Aorta (tissue), 5 donors: ENCODE data around the gene CRYBA4. TPM values are rescaled to one million over a fixed set of nuclear protein-coding genes. Genes with fewer than 3 reads are reported as not detected.
A peak's percentile ranks its signal among the peaks of the same experiment; 100 is the strongest.

ENCODE experiments used
- ATAC-seq: fragments of 200-7000 bp; cut with Tn5 transposase; one replicate; pipeline ENCODE4 v1.9.1; 2022; ENCODE audit warnings: moderate library complexity; ENCODE audit not compliant: low FRiP score
- DNase-seq, 2 donors: peaks; one replicate each; pipeline ENCODE4 v3.0.0-alpha.2; 2020
- H3K27ac ChIP-seq, 2 donors: one replicate each; pipeline ENCODE4 v1.5.1; 2013; ENCODE audit warnings: low read length in 2 of 2, mild to moderate bottlenecking in 2 of 2, moderate library complexity in 2 of 2, control low read depth in 1 of 2, inconsistent platforms in 1 of 2, low read depth in 1 of 2
- H3K27me3 ChIP-seq, 2 donors: one replicate each; pipeline ENCODE4 v1.6.1; 2013; ENCODE audit warnings: control low read depth in 1 of 2, low read length in 1 of 2, mild to moderate bottlenecking in 1 of 2, moderate library complexity in 1 of 2; ENCODE audit not compliant: insufficient read depth in 2 of 2, control insufficient read depth in 1 of 2
- H3K36me3 ChIP-seq, 2 donors: one replicate each; pipeline ENCODE4 v1.6.1; 2013; ENCODE audit warnings: control low read depth in 1 of 2, low read length in 1 of 2, mild to moderate bottlenecking in 1 of 2; ENCODE audit not compliant: insufficient read depth in 2 of 2, control insufficient read depth in 1 of 2
- H3K4me1 ChIP-seq, 2 donors: one replicate each; pipeline ENCODE4 v1.6.1; 2013; ENCODE audit warnings: low read length in 2 of 2, control low read depth in 1 of 2, mild to moderate bottlenecking in 1 of 2, moderate library complexity in 1 of 2; ENCODE audit not compliant: insufficient read depth in 2 of 2, control insufficient read depth in 1 of 2
- H3K4me3 ChIP-seq, 2 donors: one replicate each; pipeline ENCODE4 v1.5.1; 2013; ENCODE audit warnings: low read length in 2 of 2, control low read depth in 1 of 2, mild to moderate bottlenecking in 1 of 2
- H3K9me3 ChIP-seq: one replicate; pipeline ENCODE4 v1.6.1; 2013; ENCODE audit warnings: mild to moderate bottlenecking, low read length; ENCODE audit not compliant: control insufficient read depth
- WGBS, 2 donors: extraction: QIAGEN DNeasy Blood & Tissue Kit; methylation state at CpG; one replicate each; pipeline ENCODE4 v1.1.7; 2013; 5-methylcytosine and 5-hydroxymethylcytosine counted together
- intact Hi-C, 2 donors: fragments of 100-400 bp; cut with DNase I; formaldehyde crosslinking; loops; one replicate each; pipeline versions ENCODE4 v1.14.2 to v1.15.0; 2022
- polyA plus RNA-seq, 2 donors: library from polyadenylated mRNA; stranded (reverse); fragments of 200-250 nt; gene quantifications; one replicate each; pipeline ENCODE4 v1.2.3, GENCODE V29; 2013
- total RNA-seq, 2 donors: library from RNA; stranded (reverse); fragmentation: NEBNext Ultra II Directional; extraction: Animal tissue kit (Norgen Biotek cat#: 25700); gene quantifications; one replicate each; pipeline ENCODE4 v1.2.1, GENCODE V29; 2021
- donor health status: healthy with polysubstance abuse.
- donor health status: Bipolar disorder and iron deficiency.
- donor health status: DM: no; HTN: no; CAD: no.
- donor health status: DM: no; HTN: no; CAD: no.
- donor health status: DM: yes; HTN: yes; CAD: no.

The CRYBA4 gene
- total and polyA plus RNA-seq, 4 donors, result not detected

GRCh38 chr22:26679003-26679629 lies 57.4 kb downstream of the CRYBA4 start:
- no peaks in the 10 kb centered on the region for H3K4me1 ChIP-seq
- peak; percentile 76 to 88 for DNase-seq
- peak; percentile 89 for ATAC-seq
- H3K4me3 ChIP-seq, result no peak overlapping the region
- WGBS, 2 donors, result 47% methylated on average over 9 of the region's 9 CpGs
- H3K27ac ChIP-seq, result no peak overlapping the region
- no peaks in the 10 kb centered on the region for H3K27me3 ChIP-seq
- intact Hi-C loops, result no loop called here
- peaks cover 1% of the 10 kb centered on the region for H3K9me3 ChIP-seq
- H3K36me3 ChIP-seq, result peaks cover 0 to 2% of the 10 kb centered on the region in 2 donors

Other genes starting within 250 kb of the CRYBA4 start
- 1 to 10 TPM; 1.5 to 2.6 TPM for gene ASPHD2, start 192.7 kb upstream of the CRYBA4 start, total RNA-seq
- under 1 TPM; 0.36 to 0.63 TPM for gene ASPHD2, start 192.7 kb upstream of the CRYBA4 start, polyA plus RNA-seq
- 10 to 100 TPM; 20.5 to 35.6 TPM for gene HPS4, start 138.2 kb upstream of the CRYBA4 start, total RNA-seq
- gene HPS4, start 138.2 kb upstream of the CRYBA4 start, polyA plus RNA-seq, result 10 to 100 TPM; 14.7 to 18.0 TPM
- gene SRRD, start 138.1 kb upstream of the CRYBA4 start, total RNA-seq, result 10 to 100 TPM; 13.0 to 18.4 TPM
- gene SRRD, start 138.1 kb upstream of the CRYBA4 start, polyA plus RNA-seq, result 1 to 10 TPM; 3.6 to 6.4 TPM
- gene TFIP11, start 109.5 kb upstream of the CRYBA4 start, total RNA-seq, result 10 to 100 TPM; 24.7 to 27.7 TPM
- 10 to 100 TPM in 1 of 2 donors, 1 to 10 TPM in 1; 6.1 to 31.4 TPM for gene TFIP11, start 109.5 kb upstream of the CRYBA4 start, polyA plus RNA-seq
- gene TPST2, start 31.8 kb upstream of the CRYBA4 start, total RNA-seq, result 10 to 100 TPM; 26.0 to 26.7 TPM
- gene TPST2, start 31.8 kb upstream of the CRYBA4 start, polyA plus RNA-seq, result 10 to 100 TPM; 10.8 TPM
- gene CRYBB1, start 3.9 kb upstream of the CRYBA4 start, total RNA-seq, result 1 to 10 TPM; 1.4 TPM
- 1 to 10 TPM in 1 of 2 donors, under 1 TPM in 1; 0.43 to 4.4 TPM for gene CRYBB1, start 3.9 kb upstream of the CRYBA4 start, polyA plus RNA-seq
- 1 to 10 TPM; 1.6 to 5.0 TPM for gene MIAT, start 35.6 kb downstream of the CRYBA4 start, total RNA-seq
- gene MIAT, start 35.6 kb downstream of the CRYBA4 start, polyA plus RNA-seq, result under 1 TPM in 1 of 2 donors, not detected in 1; 0.28 TPM